AG04450 (cell line): ENCODE data around the gene LONP1. TPM values are rescaled to one million over a fixed set of nuclear protein-coding genes. Genes with fewer than 3 reads are reported as not detected.
A peak's percentile ranks its signal among the peaks of the same experiment; 100 is the strongest.

Source experiments
- CTCF ChIA-PET: fragments of 300-600, 350-600 bp; formaldehyde crosslinking; extraction: SDS; loops from one replicate; lab custom pipeline; 2022; ENCODE audit warnings: antibody characterized with exemption, inconsistent platforms; lab: Charles Lee
- POLR2A ChIA-PET: fragments of 350-600 bp; formaldehyde crosslinking; extraction: SDS; loops from one replicate; lab custom pipeline; 2021; ENCODE audit warnings: antibody characterized with exemption, inconsistent platforms; lab: Yijun Ruan, JAX
- DNase-seq: peaks from one replicate; pipeline ENCODE4 v3.0.0-alpha.2; 2011; ENCODE audit warnings: low read depth, low spot score
- H3K27ac ChIP-seq: one replicate; pipeline ENCODE4 v1.5.1; 2012; ENCODE audit warnings: low read depth, low read length, control low read depth
- H3K27me3 ChIP-seq: one replicate; pipeline ENCODE4 v1.6.0; 2012; ENCODE audit warnings: low read length; ENCODE audit not compliant: control insufficient read depth, insufficient read depth
- H3K4me3 ChIP-seq: 2 replicates; pipeline ENCODE4 v1.5.1; 2011; ENCODE audit warnings: mild to moderate bottlenecking, low read depth, low read length, control low read depth
- H3K9me3 ChIP-seq: 2 replicates; pipeline ENCODE4 v1.5.1; 2012; ENCODE audit warnings: low read length; ENCODE audit not compliant: control insufficient read depth, insufficient read depth
- polyA plus RNA-seq: library from polyadenylated mRNA; depleted of rRNA; stranded (reverse); fragments of >200 nt; gene quantifications from 2 replicates; pipeline ENCODE4 v1.2.3, GENCODE V29; 2011
- TF ChIP-seq, protein P1 (sequence below): IDR thresholded peaks from 2 replicates; pipeline ENCODE4 v1.5.1; 2011; ENCODE audit warnings: low read depth, low read length, control low read depth, inconsistent platforms

The LONP1 gene
- polyA plus RNA-seq, 1 experiment = 37.8 TPM

DNA sequence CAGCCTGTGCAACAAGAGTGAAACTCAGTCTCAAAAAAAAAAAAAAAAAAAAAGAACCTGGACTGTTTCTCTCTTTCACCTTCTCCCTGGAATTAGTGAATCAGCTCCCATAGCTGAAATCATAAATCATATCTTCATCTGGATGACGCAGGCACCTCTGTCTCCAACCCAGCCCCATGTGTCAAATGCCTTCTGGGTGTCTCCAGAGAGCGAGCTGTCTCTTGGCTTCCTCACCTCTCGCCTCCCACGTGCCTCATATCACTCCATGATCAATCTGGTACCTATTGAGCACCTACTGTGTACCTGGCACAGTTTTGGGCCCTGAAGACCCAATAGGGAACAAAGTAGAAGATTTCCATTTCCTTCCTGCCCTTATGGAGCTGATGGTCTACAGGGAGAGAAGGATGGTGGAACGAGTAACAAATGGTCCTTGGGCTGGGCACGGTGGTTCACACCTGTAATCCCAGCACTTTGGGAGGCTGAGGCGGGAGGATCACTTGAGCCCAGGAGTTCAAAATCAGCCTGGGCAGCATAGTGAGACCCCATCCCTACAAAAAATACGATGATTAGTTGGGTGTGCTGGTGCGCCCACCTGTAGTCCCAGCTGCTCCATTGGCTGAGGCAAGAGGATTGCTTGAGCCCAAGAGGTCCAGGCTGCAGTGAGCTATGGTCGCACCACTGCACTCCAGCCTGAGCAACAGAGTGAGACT is 36.6 kb downstream of the LONP1 start:
- TF ChIP-seq, protein P1, sequence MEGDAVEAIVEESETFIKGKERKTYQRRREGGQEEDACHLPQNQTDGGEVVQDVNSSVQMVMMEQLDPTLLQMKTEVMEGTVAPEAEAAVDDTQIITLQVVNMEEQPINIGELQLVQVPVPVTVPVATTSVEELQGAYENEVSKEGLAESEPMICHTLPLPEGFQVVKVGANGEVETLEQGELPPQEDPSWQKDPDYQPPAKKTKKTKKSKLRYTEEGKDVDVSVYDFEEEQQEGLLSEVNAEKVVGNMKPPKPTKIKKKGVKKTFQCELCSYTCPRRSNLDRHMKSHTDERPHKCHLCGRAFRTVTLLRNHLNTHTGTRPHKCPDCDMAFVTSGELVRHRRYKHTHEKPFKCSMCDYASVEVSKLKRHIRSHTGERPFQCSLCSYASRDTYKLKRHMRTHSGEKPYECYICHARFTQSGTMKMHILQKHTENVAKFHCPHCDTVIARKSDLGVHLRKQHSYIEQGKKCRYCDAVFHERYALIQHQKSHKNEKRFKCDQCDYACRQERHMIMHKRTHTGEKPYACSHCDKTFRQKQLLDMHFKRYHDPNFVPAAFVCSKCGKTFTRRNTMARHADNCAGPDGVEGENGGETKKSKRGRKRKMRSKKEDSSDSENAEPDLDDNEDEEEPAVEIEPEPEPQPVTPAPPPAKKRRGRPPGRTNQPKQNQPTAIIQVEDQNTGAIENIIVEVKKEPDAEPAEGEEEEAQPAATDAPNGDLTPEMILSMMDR = no peak
- Histone ChIP-seq H3K27ac (no peak overlapping the region), H3K9me3 (peaks cover 14% of the 10 kb centered on the region; the same call in 1 of the 2 replicates), H3K27me3 (no peaks in the 10 kb centered on the region), H3K4me3 (no peak overlapping the region)
- DNase-seq = no peak
- ChIA-PET POLR2A (interaction anchor here (0.6 kb wide), 1 partner anchor 22 kb away, joined by 10 read pairs; no protein-coding TSS in a partner anchor), CTCF (interaction anchor here (0.7 kb wide), 1 partner anchor 191 kb away, joined by 8 read pairs; no protein-coding TSS in a partner anchor)

DNA sequence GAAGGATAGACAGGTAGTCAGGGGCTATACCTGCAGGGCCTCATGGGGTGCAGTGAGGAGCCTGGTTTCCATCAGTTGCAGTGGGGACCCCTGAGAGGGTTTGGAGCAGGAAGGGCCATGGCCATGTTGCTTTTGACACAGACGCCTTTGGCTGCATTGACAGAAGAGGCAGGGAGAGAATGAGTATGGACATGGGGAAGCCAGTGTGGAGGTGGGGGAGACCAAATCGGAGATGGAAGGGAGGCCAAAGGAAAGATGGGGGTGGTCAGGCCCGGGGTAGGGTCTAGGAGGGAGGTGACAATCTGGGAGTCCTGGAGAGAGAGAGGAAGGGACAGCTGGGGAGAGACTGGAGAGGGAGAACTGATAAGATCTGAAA is 37.9 kb downstream of the LONP1 start:
- H3K27me3 ChIP-seq = no peaks in the 10 kb centered on the region
- POLR2A ChIA-PET = interaction anchor here (0.5 kb wide), 1 partner anchor 38 kb away, joined by 15 read pairs; the partner anchor contains the start of genes CATSPERD and LONP1

DNA sequence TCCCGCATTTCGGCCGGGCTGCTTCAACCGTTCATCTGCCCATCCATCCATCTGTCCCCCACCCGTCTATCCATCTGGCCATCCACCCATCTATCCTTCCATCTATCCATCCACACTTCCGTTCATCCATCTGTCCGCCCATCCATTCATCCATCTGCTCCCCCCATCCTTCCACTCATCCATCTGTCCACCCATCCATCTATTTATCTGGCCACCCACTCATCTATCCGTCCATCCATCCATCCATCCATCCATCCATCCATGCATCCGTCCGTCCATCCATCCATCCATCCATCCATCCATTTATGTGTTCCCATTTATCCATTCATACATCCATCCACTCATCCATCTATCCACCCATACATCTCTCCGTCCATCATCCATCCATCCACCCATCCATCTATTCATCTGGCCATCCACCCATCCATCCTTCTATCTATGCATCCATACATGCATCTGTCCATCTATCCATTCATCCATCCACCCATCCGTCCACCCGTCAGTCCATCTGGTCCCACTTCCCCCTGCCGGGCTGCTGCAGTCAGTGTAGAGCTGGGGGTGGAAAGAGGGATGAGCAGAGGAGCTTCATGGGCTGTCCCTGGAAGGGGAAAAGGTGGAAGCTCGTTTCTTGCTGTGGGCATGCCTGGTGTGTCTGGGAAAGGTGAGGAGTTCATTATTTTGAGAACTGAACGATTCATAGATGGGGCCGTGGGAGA is 38.4 kb downstream of the LONP1 start:
- no peak for DNase-seq
- POLR2A ChIA-PET = interaction anchor here (0.5 kb wide), 2 partner anchors 33 to 39 kb away, joined by 4 to 15 read pairs; partner anchors contain the start of genes CATSPERD and LONP1
- Histone ChIP-seq H3K4me3 (peak overlapping the region; percentile 96), H3K27ac (no peak overlapping the region), H3K9me3 (peaks cover 4% of the 10 kb centered on the region; the same call in 1 of the 2 replicates), H3K27me3 (no peaks in the 10 kb centered on the region)
- CTCF ChIA-PET = interaction anchor here (1.0 kb wide), 1 partner anchor 8 kb away, joined by 5 read pairs; no protein-coding TSS in a partner anchor
- TF ChIP-seq, protein P1 = no peak

More for the DNA sequence above, 37.9 kb downstream of the LONP1 start:
- no peak overlapping the region for H3K4me3 ChIP-seq
- DNase-seq = no peak
- TF ChIP-seq, protein P1 = no peak
- H3K27ac ChIP-seq = no peak overlapping the region
- H3K9me3 ChIP-seq = peaks cover 5% of the 10 kb centered on the region; the same call in 1 of the 2 replicates
- CTCF ChIA-PET = interaction anchor here (1.0 kb wide), 1 partner anchor 8 kb away, joined by 5 read pairs; no protein-coding TSS in a partner anchor

DNA sequence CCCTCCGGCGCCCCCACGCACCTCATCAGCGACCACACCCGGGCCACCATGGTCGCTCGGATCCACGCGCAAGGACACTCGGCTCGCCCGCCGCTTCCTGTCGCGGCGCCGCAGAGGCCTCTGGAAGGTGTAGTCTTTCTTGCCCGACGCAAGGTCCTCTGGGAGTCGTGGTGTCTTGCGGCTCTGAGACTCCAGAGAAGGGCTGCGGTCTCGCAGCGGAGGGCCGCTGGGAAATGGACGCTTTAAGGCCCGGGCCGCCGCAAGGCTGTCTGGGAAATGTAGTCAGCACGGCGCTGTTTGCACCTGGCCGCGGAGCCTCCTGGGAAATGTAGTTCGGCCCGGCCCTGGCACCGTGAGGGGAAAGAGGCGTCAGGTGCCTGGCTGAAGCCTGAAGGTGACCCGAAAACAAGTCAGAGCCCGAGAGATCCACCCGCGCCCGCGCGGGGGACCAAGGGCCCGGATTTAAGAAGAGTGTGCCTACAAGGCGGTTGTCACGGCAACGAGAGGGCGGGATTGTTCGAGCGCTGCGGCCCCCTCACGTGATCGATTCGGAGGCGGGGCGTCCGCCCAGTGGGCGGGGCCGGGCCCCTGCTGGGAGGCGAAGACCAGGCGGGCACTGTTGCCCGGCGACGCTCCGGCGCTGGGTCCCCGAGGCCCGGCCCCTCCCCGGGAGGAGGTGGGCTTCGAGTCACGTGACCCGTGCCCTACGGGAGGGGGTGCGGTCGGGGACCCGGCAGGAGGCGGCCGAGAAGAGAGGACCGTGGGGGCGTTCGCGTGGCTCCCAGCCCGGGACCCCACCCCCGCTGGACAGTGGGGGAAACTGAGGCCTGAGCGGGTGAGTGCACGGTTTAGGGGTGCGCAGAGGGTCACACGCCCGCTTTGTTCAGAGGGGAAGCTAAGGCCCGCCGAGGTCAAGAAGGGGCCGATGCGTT is 39.2 kb downstream of the LONP1 start, which contains the start of the genes HSD11B1L and MICOS13:
HSD11B1L (plus strand) TSS at position 591 of the 932 bp plus-strand sequence. CDS start 3,806 bp downstream, outside the sequence.
MICOS13 (minus strand) TSS at position 80 of the 932 bp plus-strand sequence; CDS start at position 50, 30 bp downstream.
- H3K27ac ChIP-seq = peak within 1 kb of the TSS; percentile 81
- ChIA-PET CTCF (no interaction called here), POLR2A (no interaction called here)
- peaks cover 4% of the 10 kb centered on the region; the same call in 1 of the 2 replicates for H3K9me3 ChIP-seq
- TF ChIP-seq, protein P1 = no peak
- no peaks in the 10 kb centered on the region for H3K27me3 ChIP-seq
- DNase-seq = peak; percentile 97
- peak within 1 kb of the TSS; percentile 96 for H3K4me3 ChIP-seq
